Neutrophil (primary cell): ENCODE data around the gene SHQ1.
"Not testable (repeated sequence)": the region's sequence is repeated elsewhere in the genome, so short reads cannot be mapped to it uniquely, and the experiment has no call there.

ENCODE experiments used
- H3K27ac ChIP-seq: fragments of 200-600 bp; sonication (generic); 2 replicates; pipeline ENCODE4 v1.5.1; 2016; ENCODE audit warnings: mild to moderate bottlenecking, moderate library complexity
- H3K27me3 ChIP-seq: fragments of 200-600 bp; sonication (generic); 2 replicates; pipeline ENCODE4 v1.6.0; 2016; ENCODE audit warnings: mild to moderate bottlenecking
- H3K36me3 ChIP-seq: fragments of 200-600 bp; sonication (generic); 2 replicates; pipeline ENCODE4 v1.5.1; 2017
- H3K4me1 ChIP-seq, 2 experiments: fragments of 200-600 bp in 1 of 2; sonication (generic) in 1 of 2; 1 replicate in 1 of 2; 2 replicates in 1 of 2; pipeline versions ENCODE4 v1.5.1 to v1.6.1; 2013 to 2016; ENCODE audit warnings: low read depth in 1 of 2, low read length in 1 of 2, mild to moderate bottlenecking in 1 of 2, moderate library complexity in 1 of 2; ENCODE audit not compliant: control insufficient read depth in 1 of 2, insufficient read depth in 1 of 2
- H3K4me3 ChIP-seq, 2 experiments: fragments of 200-600 bp in 1 of 2; sonication (generic) in 1 of 2; 1 replicate in 1 of 2; 2 replicates in 1 of 2; pipeline ENCODE4 v1.5.1; 2013 to 2016; ENCODE audit warnings: low read depth in 1 of 2, low read length in 1 of 2, mild to moderate bottlenecking in 1 of 2, moderate library complexity in 1 of 2
- H3K9me3 ChIP-seq: fragments of 200-600 bp; sonication (generic); 2 replicates; pipeline ENCODE4 v1.5.1; 2016
- TF ChIP-seq, protein P1 (sequence below): fragments of 200-600 bp; sonication (generic); IDR thresholded peaks from 2 replicates; pipeline ENCODE4 v1.5.1; 2016; ENCODE audit warnings: antibody characterized with exemption

The SHQ1 gene

DNA sequence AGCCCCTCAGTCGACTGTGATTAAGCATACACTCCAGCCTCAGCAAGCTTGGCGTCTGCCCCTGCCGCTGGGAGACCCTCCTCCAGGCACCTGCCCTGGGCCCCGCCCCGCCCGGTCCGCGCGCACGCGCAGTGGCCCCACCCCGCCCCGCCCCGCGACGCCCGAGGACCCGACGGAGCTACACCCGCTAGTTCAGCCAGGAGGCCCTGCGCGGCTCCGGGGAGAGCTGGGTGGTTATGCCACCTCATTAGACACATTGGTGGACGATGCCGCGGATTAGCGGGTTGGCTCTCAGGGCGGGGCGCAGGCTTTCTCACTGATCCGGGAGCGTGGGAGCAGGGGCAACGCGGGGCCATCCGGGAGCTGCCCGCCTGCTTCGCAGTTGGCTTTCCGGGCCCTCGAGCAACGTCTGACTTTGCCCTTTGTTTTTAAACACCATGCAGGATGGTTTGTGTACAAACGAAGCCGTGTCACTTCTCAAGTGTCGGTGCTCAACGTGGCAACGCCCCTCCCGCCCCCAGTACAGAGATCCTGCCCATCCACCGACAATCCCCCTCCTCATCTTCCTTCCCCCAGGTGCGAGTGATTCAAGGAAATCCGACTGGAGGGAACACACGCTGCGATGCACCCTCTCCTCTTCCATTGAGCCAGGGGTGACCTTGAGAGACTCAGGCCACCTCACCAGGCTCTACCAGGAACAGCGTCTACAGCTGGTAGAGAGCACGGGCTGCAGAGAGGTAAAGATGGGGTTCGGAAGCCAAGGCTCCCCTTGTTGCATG lies 109.3 kb downstream of the SHQ1 start:
- Histone ChIP-seq H3K9me3 (no peaks in the 10 kb centered on the region), H3K27me3 (peaks cover 33% of the 10 kb centered on the region), H3K36me3 (no peaks in the 10 kb centered on the region), H3K27ac (peak overlapping the region; percentile 55), H3K4me3 (peak overlapping the region; percentile 79 to 80), H3K4me1 (peaks cover 15 to 16% of the 10 kb centered on the region in 2 experiments)
- TF ChIP-seq, protein P1, sequence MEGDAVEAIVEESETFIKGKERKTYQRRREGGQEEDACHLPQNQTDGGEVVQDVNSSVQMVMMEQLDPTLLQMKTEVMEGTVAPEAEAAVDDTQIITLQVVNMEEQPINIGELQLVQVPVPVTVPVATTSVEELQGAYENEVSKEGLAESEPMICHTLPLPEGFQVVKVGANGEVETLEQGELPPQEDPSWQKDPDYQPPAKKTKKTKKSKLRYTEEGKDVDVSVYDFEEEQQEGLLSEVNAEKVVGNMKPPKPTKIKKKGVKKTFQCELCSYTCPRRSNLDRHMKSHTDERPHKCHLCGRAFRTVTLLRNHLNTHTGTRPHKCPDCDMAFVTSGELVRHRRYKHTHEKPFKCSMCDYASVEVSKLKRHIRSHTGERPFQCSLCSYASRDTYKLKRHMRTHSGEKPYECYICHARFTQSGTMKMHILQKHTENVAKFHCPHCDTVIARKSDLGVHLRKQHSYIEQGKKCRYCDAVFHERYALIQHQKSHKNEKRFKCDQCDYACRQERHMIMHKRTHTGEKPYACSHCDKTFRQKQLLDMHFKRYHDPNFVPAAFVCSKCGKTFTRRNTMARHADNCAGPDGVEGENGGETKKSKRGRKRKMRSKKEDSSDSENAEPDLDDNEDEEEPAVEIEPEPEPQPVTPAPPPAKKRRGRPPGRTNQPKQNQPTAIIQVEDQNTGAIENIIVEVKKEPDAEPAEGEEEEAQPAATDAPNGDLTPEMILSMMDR: peak; percentile 46

DNA sequence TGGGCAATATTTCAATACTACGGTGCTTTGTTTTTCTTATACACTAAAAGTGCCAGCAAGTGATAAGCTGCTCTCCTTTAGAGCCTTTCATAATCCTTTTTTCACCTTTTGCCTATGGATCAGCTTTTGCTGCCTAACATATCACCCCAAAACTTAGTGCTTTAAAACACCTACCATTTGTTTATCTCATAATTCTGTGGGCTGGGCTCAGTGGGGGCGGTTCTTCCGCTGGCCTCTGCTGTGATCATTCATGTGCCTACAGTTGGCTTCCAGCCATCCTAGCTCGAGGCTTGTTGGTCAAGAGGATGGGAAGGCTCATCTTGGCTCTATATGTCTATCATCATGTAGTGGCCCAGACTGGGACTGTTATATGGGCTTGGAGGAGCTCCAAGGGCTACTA lies 113.2 kb downstream of the SHQ1 start:
- Histone ChIP-seq H3K4me1 (peaks cover 15 to 16% of the 10 kb centered on the region in 2 experiments), H3K27me3 (peaks cover 22% of the 10 kb centered on the region)
- H3K36me3 ChIP-seq, H3K27ac ChIP-seq, H3K9me3 ChIP-seq, H3K4me3 ChIP-seq: not testable (repeated sequence)

DNA sequence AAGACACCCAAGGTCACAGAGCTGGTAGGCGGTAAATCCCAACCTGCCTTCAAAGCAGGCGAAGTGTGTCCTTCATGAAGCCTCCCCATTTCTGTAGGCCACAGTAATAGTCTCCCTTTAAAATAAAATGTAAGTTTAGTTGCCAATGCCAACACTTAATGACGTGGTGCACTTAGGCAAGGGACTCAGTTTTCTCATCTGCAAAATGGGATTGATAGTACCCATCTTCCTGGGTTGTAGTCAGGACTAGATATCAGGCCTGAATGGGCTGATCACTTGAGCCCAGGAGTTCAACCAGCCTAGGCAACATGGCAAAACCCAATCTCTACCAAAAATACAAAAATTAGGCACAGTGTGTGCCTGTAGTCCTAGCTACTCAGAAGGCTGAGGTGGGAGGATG lies 114.6 kb downstream of the SHQ1 start:
- TF ChIP-seq, protein P1: no peak

DNA sequence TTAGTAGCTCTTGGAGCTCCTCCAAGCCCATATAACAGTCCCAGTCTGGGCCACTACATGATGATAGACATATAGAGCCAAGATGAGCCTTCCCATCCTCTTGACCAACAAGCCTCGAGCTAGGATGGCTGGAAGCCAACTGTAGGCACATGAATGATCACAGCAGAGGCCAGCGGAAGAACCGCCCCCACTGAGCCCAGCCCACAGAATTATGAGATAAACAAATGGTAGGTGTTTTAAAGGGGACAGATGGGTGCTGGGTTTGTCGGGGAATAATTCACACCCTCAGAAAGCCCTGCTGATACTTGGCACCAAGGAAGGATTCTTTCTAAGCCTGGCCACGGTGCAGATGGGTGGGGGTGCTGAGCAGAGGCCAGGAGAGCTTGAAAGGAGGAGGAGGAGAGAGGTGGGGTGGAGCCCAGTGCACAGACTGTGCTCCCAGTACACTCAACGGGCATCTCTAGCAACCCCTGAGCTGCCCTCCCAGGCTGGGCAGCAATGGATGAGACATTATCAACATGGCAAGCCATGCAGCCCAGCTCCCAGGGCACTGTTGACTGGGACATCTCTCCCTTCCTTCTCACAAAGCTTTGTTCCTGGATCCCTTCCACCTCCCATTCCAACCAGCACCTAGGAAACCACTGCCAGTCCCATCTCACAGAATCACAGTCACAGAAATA lies 115.4 kb downstream of the SHQ1 start:
- H3K4me3 ChIP-seq, H3K27me3 ChIP-seq: not testable (repeated sequence)

More for the DNA sequence above, 114.6 kb downstream of the SHQ1 start:
- no peak overlapping the region for H3K27ac ChIP-seq
- no peaks in the 10 kb centered on the region for H3K36me3 ChIP-seq
- no peaks in the 10 kb centered on the region for H3K9me3 ChIP-seq
- peaks cover 12% of the 10 kb centered on the region for H3K27me3 ChIP-seq
- peaks cover 5 to 7% of the 10 kb centered on the region in 2 experiments for H3K4me1 ChIP-seq
- H3K4me3 ChIP-seq: no peak overlapping the region

DNA sequence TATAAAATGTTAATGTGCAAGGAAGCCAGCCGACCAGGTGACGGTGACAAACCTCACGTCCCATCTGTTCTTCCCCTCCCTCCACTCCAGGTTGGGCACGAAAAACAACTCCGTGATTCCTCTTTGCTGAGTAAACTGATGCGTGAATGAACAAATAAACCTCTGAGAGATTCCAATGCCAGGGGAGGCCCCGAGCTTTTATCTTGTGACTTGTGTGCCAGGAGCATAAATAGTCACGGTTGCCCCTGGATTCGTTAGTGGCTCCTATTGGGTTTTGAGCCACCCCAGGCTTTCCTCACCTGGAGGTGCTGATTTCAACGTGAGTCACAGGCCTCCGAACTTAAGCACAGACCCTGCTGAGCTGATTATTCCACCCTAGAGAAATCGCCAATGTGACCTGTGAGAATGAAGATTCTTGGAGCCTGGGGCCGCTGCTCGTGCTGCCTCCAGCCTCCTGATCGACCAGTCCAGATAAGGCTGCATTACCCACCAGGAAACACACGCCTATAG lies 119.2 kb downstream of the SHQ1 start:
- Histone ChIP-seq H3K9me3 (no peaks in the 10 kb centered on the region), H3K27me3 (no peaks in the 10 kb centered on the region), H3K4me1 (no peaks in the 10 kb centered on the region), H3K27ac (no peak overlapping the region), H3K36me3 (no peaks in the 10 kb centered on the region), H3K4me3 (no peak overlapping the region)
- TF ChIP-seq, protein P1: no peak

More for the DNA sequence above, 115.4 kb downstream of the SHQ1 start:
- H3K36me3 ChIP-seq, H3K27ac ChIP-seq, H3K9me3 ChIP-seq, H3K4me1 ChIP-seq: not testable (repeated sequence)

DNA sequence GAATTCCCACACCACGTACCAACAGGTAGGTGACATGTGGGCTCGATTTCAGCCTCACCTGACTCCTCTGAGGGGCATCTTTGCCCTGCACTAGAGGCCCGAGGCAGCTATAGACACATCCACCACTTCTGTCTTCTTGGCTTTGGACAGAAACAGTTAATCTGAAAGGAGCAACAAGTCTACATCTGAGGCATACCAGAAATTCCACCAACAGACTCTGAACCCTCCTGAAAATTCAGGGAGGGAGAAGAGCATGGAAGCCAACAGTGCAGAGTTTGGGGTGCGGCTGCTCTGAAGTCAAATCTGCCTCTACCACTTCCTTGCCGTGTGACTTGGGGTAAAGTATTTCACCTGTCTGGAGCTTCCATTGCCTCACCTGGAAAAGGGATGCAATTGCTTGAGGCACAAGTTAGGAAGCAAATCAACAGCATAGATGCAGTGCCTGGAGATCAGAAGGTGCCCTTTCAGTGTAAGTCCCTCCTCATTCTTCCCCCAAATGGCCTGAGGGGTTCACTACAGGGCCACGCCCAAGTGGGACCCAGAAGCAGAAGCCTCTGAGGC lies 119.8 kb downstream of the SHQ1 start:
- no peak overlapping the region for H3K4me3 ChIP-seq
- H3K36me3 ChIP-seq: no peaks in the 10 kb centered on the region
- no peaks in the 10 kb centered on the region for H3K4me1 ChIP-seq
- TF ChIP-seq, protein P1: no peak
- H3K9me3 ChIP-seq: no peaks in the 10 kb centered on the region
- no peaks in the 10 kb centered on the region for H3K27me3 ChIP-seq
- H3K27ac ChIP-seq: no peak overlapping the region
